Neural cell (in vitro differentiated cells): Measurements from ENCODE around the gene UBE3B. TPM values are rescaled to one million over a fixed set of nuclear protein-coding genes. Genes with fewer than 3 reads are reported as not detected.

Experiments used
- H2AFZ ChIP-seq: fragments of 200-600, 300-800 bp; sonication (generic), shearing (Covaris generic); 2 replicates; pipeline ENCODE4 v1.6.0; 2014; ENCODE audit warnings: low read depth, mild to moderate bottlenecking, antibody characterized with exemption, low read length, moderate library complexity
- H3F3A ChIP-seq: fragments of 200-600 bp; shearing (Covaris generic); 2 replicates; pipeline ENCODE4 v1.6.1; 2016; ENCODE audit warnings: mild to moderate bottlenecking, moderate library complexity, mixed read lengths, antibody characterized with exemption, low read length; ENCODE audit not compliant: insufficient read depth, poor library complexity, severe bottlenecking
- H3K27ac ChIP-seq: fragments of 200-600, 300-800 bp; sonication (generic), shearing (Covaris generic); 2 replicates; pipeline ENCODE4 v1.5.1; 2014; ENCODE audit warnings: mild to moderate bottlenecking, low read length, moderate library complexity
- H3K27me3 ChIP-seq: fragments of 300-800, 200-600 bp; sonication (generic), shearing (Covaris generic); 2 replicates; pipeline ENCODE4 v1.6.0; 2014; ENCODE audit warnings: mild to moderate bottlenecking, low read depth, low read length, moderate library complexity; ENCODE audit not compliant: insufficient read depth
- H3K36me3 ChIP-seq: fragments of 300-800, 200-600 bp; sonication (generic), shearing (Covaris generic); 2 replicates; pipeline ENCODE4 v1.5.1; 2014; ENCODE audit warnings: mild to moderate bottlenecking, antibody characterized with exemption, low read length, moderate library complexity; ENCODE audit not compliant: insufficient read depth
- H3K4me2 ChIP-seq: fragments of 300-800, 200-600 bp; sonication (generic), shearing (Covaris generic); 2 replicates; pipeline ENCODE4 v1.6.0; 2014; ENCODE audit warnings: mild to moderate bottlenecking, low read length
- H3K4me3 ChIP-seq: fragments of 300-800, 200-600 bp; sonication (generic), shearing (Covaris generic); 2 replicates; pipeline ENCODE4 v1.5.1; 2014; ENCODE audit warnings: mild to moderate bottlenecking, low read length, moderate library complexity
- H3K79me2 ChIP-seq: fragments of 200-600 bp; shearing (Covaris generic); replicated peaks from 2 replicates; pipeline ENCODE4 v1.6.0; 2014; ENCODE audit warnings: mild to moderate bottlenecking, low read length, moderate library complexity; ENCODE audit not compliant: insufficient read depth
- H3K9ac ChIP-seq: fragments of 300-800, 200-600 bp; sonication (generic), shearing (Covaris generic); 2 replicates; pipeline ENCODE4 v1.6.1; 2016; ENCODE audit warnings: mild to moderate bottlenecking, low read length, mixed read lengths
- H3K9me2 ChIP-seq: fragments of 200-600 bp; shearing (Covaris generic); 2 replicates; pipeline ENCODE4 v1.6.1; 2016; ENCODE audit warnings: mild to moderate bottlenecking, low read length, mixed read lengths; ENCODE audit not compliant: insufficient read depth
- H3K9me3 ChIP-seq: fragments of 200-600, 300-800 bp; sonication (generic), shearing (Covaris generic); 2 replicates; pipeline ENCODE4 v1.6.1; 2016; ENCODE audit warnings: mild to moderate bottlenecking, mixed run types, low read length, moderate library complexity, mixed read lengths
- H4K20me1 ChIP-seq: fragments of 200-600 bp; shearing (Covaris generic); 2 replicates; pipeline ENCODE4 v1.6.1; 2016; ENCODE audit warnings: mild to moderate bottlenecking, mixed run types; ENCODE audit not compliant: insufficient read depth
- CTCF ChIP-seq: fragments of 450-650 bp; IDR thresholded peaks from 2 replicates; pipeline ENCODE4 v1.5.1; 2014; ENCODE audit warnings: antibody characterized with exemption, mild to moderate bottlenecking, moderate library complexity; ENCODE audit not compliant: poor library complexity, severe bottlenecking
- EP300 ChIP-seq: fragments of 450-650 bp; conservative IDR thresholded peaks from 2 replicates; pipeline ENCODE4 v1.6.1; 2014; ENCODE audit warnings: antibody characterized with exemption, mild to moderate bottlenecking, moderate library complexity; ENCODE audit not compliant: poor library complexity, severe bottlenecking
- EZH2 ChIP-seq: fragments of 200-600, 300-800 bp; shearing (Covaris generic), sonication (generic); IDR thresholded peaks from 2 replicates; pipeline ENCODE4 v1.6.1; 2014; ENCODE audit warnings: antibody characterized with exemption, low read length, borderline replicate concordance, mild to moderate bottlenecking; ENCODE audit not compliant: insufficient read depth, poor library complexity, severe bottlenecking
- MXI1 ChIP-seq: fragments of 450-650 bp; conservative IDR thresholded peaks from 2 replicates; pipeline ENCODE4 v1.6.1; 2014; ENCODE audit warnings: antibody characterized with exemption, mild to moderate bottlenecking; ENCODE audit not compliant: poor library complexity, severe bottlenecking
- POLR2AphosphoS5 ChIP-seq: IDR thresholded peaks from 2 replicates; pipeline ENCODE4 v1.6.1; 2012
- RAD21 ChIP-seq: fragments of 450-650 bp; conservative IDR thresholded peaks from 2 replicates; pipeline ENCODE4 v1.6.1; 2014; ENCODE audit warnings: antibody characterized with exemption, mild to moderate bottlenecking, moderate library complexity
- REST ChIP-seq: IDR thresholded peaks from 2 replicates; pipeline ENCODE4 v1.6.1; 2012; ENCODE audit warnings: borderline replicate concordance
- SMC3 ChIP-seq: fragments of 450-650 bp; conservative IDR thresholded peaks from 2 replicates; pipeline ENCODE4 v1.6.1; 2014; ENCODE audit warnings: antibody characterized with exemption, mild to moderate bottlenecking, moderate library complexity; ENCODE audit not compliant: poor library complexity
- TAF1 ChIP-seq: IDR thresholded peaks from 2 replicates; pipeline ENCODE4 v1.6.1; 2012; ENCODE audit warnings: low read depth
- polyA plus RNA-seq: library from polyadenylated mRNA; depleted of rRNA; stranded (reverse); fragments of >200 nt; gene quantifications from 2 replicates; pipeline ENCODE4 v1.2.3, GENCODE V29; 2014

The UBE3B gene
- polyA plus RNA-seq, 1 donor from 2014 or later, result 21.7 TPM

GRCh38 chr12:109580684-109581333, 103.4 kb downstream of the UBE3B start:
- no peak overlapping the region for H3K4me2 ChIP-seq
- H3K9me3 ChIP-seq, result no peaks in the 10 kb centered on the region
- TF ChIP-seq EP300, result no peak
- no peak for TF ChIP-seq TAF1
- TF ChIP-seq RAD21, result no peak
- no peak for TF ChIP-seq EZH2
- no peak for TF ChIP-seq SMC3
- no peak for TF ChIP-seq MXI1
- TF ChIP-seq REST, result no peak
- no peak for TF ChIP-seq POLR2AphosphoS5
- TF ChIP-seq CTCF, result no peak
- H3K27me3 ChIP-seq, result no peaks in the 10 kb centered on the region
- H3K27ac ChIP-seq, result no peak overlapping the region
- H3K4me3 ChIP-seq, result no peak overlapping the region
- no peaks in the 10 kb centered on the region for H3F3A ChIP-seq
- H3K36me3 ChIP-seq, result no peaks in the 10 kb centered on the region
- H3K9ac ChIP-seq, result no peak overlapping the region
- no peaks in the 10 kb centered on the region for H4K20me1 ChIP-seq
- H3K79me2 ChIP-seq, result peaks cover 5% of the 10 kb centered on the region
- H3K9me2 ChIP-seq, result no peaks in the 10 kb centered on the region
- no peak overlapping the region for H2AFZ ChIP-seq

DNA sequence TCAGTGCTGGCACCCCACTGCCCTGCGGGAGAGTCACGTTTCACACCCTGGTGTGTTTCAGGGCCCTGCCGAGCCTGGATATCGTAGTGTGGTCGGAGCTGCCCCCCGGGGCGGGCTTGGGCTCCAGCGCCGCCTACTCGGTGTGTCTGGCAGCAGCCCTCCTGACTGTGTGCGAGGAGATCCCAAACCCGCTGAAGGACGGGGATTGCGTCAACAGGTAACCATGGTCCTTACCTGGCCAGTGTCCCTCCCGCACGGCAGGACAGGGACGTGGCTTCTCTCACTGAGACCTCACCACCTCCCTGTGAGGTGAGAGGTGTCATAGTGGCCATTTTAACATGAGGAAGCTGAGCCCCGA, 103.9 kb downstream of the UBE3B start:
- Histone ChIP-seq H3K27me3 (no peaks in the 10 kb centered on the region), H3K9ac (no peak overlapping the region), H4K20me1 (no peaks in the 10 kb centered on the region), H2AFZ (no peak overlapping the region), H3K79me2 (peaks cover 3% of the 10 kb centered on the region), H3K4me2 (no peak overlapping the region), H3K4me3 (no peak overlapping the region), H3K9me2 (no peaks in the 10 kb centered on the region), H3K9me3 (no peaks in the 10 kb centered on the region), H3K36me3 (no peaks in the 10 kb centered on the region), H3F3A (no peaks in the 10 kb centered on the region), H3K27ac (no peak overlapping the region)
- no peak for TF ChIP-seq SMC3
- no peak for TF ChIP-seq REST
- TF ChIP-seq POLR2AphosphoS5, result no peak
- TF ChIP-seq MXI1, result no peak
- no peak for TF ChIP-seq RAD21
- no peak for TF ChIP-seq EZH2
- TF ChIP-seq TAF1, result no peak
